Hepatocyte (in vitro differentiated cells): ENCODE measurements around the gene TMEM161B. TPM values are rescaled to one million over a fixed set of nuclear protein-coding genes. Genes with fewer than 3 reads are reported as not detected.

Experiments used
- DNase-seq: peaks from one replicate; pipeline ENCODE4 v3.0.0-alpha.2; 2016; ENCODE audit warnings: low spot score
- H2AFZ ChIP-seq: fragments of 200-600 bp; sonication (generic); 2 replicates; pipeline ENCODE4 v1.6.0; 2016; ENCODE audit warnings: antibody characterized with exemption, mild to moderate bottlenecking
- H3K27ac ChIP-seq: fragments of 200-600 bp; sonication (generic); 2 replicates; pipeline ENCODE4 v1.5.1; 2016; ENCODE audit warnings: mild to moderate bottlenecking
- H3K27me3 ChIP-seq: fragments of 200-600 bp; sonication (generic); 2 replicates; pipeline ENCODE4 v1.6.1; 2016
- H3K36me3 ChIP-seq: fragments of 200-600 bp; sonication (generic); replicated peaks from 2 replicates; pipeline ENCODE4 v1.5.1; 2016; ENCODE audit warnings: low read depth; ENCODE audit not compliant: insufficient read depth
- H3K4me1 ChIP-seq: fragments of 200-600 bp; sonication (generic); 2 replicates; pipeline ENCODE4 v1.5.1; 2016; ENCODE audit warnings: mild to moderate bottlenecking, moderate library complexity; ENCODE audit not compliant: insufficient read depth
- H3K4me2 ChIP-seq: fragments of 200-600 bp; sonication (generic); 2 replicates; pipeline ENCODE4 v1.6.0; 2016
- H3K4me3 ChIP-seq: fragments of 200-600 bp; sonication (generic); 2 replicates; pipeline ENCODE4 v1.5.1; 2016; ENCODE audit warnings: mild to moderate bottlenecking
- H3K79me2 ChIP-seq: fragments of 200-600 bp; sonication (generic); 2 replicates; pipeline ENCODE4 v1.6.0; 2017; ENCODE audit warnings: mild to moderate bottlenecking
- H3K9me2 ChIP-seq: fragments of 200-600 bp; sonication (generic); replicated peaks from 2 replicates; pipeline ENCODE4 v1.6.0; 2017; ENCODE audit warnings: mild to moderate bottlenecking; ENCODE audit not compliant: insufficient read depth
- H3K9me3 ChIP-seq: fragments of 200-600 bp; sonication (generic); 2 replicates; pipeline ENCODE4 v1.5.1; 2016; ENCODE audit warnings: low read depth, mild to moderate bottlenecking
- H4K20me1 ChIP-seq: fragments of 200-600 bp; sonication (generic); 2 replicates; pipeline ENCODE4 v1.6.0; 2016; ENCODE audit warnings: mild to moderate bottlenecking; ENCODE audit not compliant: insufficient read depth, poor library complexity, severe bottlenecking
- CTCF ChIP-seq: fragments of 200-600 bp; sonication (generic); IDR thresholded peaks from 2 replicates; pipeline ENCODE4 v1.5.1; 2016; ENCODE audit warnings: antibody characterized with exemption, mild to moderate bottlenecking; ENCODE audit not compliant: poor library complexity
- EZH2 ChIP-seq: fragments of 200-600 bp; sonication (generic); IDR thresholded peaks from 2 replicates; pipeline ENCODE4 v1.6.1; 2016; ENCODE audit warnings: antibody characterized with exemption, mild to moderate bottlenecking, borderline replicate concordance
- EZH2phosphoT487 ChIP-seq: fragments of 200-600 bp; sonication (generic); IDR thresholded peaks from one replicate; pipeline ENCODE4 v1.6.1; 2018; ENCODE audit warnings: antibody characterized with exemption, mild to moderate bottlenecking, low read depth, moderate library complexity; ENCODE audit not compliant: unreplicated experiment, severe bottlenecking
- WGBS: methylation state at CpG from one replicate; pipeline ENCODE4 v1.1.6; 2016; ENCODE audit warnings: low lambda C conversion rate; ENCODE audit errors: missing lambda C conversion rate; 5-methylcytosine and 5-hydroxymethylcytosine counted together
- polyA plus RNA-seq: library from polyadenylated mRNA; unstranded; fragments of >200 nt; fragmentation: Nextera tagmentation; extraction: Ambion mirVana; gene quantifications from 2 replicates; pipeline ENCODE4 v1.2.1, GENCODE V29; 2016
- total RNA-seq: library from RNA; depleted of rRNA; stranded (reverse); fragments of >200 nt; gene quantifications from 2 replicates; pipeline ENCODE4 v1.2.3, GENCODE V29; 2014

Gene TMEM161B
- total and polyA plus RNA-seq, 2 experiments from 2014 or later, result 13.9 to 31.7 TPM

- Histone ChIP-seq H3K9me2 (no peaks in the 10 kb centered on the region), H4K20me1 (no peaks in the 10 kb centered on the region), H2AFZ (no peak overlapping the region), H3K79me2 (no peaks in the 10 kb centered on the region), H3K4me2 (no peak overlapping the region), H3K27me3 (no peaks in the 10 kb centered on the region), H3K4me1 (no peaks in the 10 kb centered on the region), H3K9me3 (no peaks in the 10 kb centered on the region), H3K27ac (no peak overlapping the region), H3K36me3 (no peaks in the 10 kb centered on the region), H3K4me3 (no peak overlapping the region)
- no peak for TF ChIP-seq EZH2phosphoT487
- TF ChIP-seq EZH2, result no peak
- TF ChIP-seq CTCF, result no peak
- WGBS, result 90% methylated on average over 3 of the region's 3 CpGs
- no peak for DNase-seq
Measured at GRCh38 chr5:88290801-88291200, 22.2 kb upstream of the TMEM161B start.

GRCh38 chr5:88288528-88289197, 20.0 kb upstream of the TMEM161B start:
- no peak for DNase-seq
- no peaks in the 10 kb centered on the region for H3K27me3 ChIP-seq
- no peaks in the 10 kb centered on the region for H3K36me3 ChIP-seq
- H2AFZ ChIP-seq, result no peak overlapping the region
- H3K27ac ChIP-seq, result no peak overlapping the region
- no peaks in the 10 kb centered on the region for H3K79me2 ChIP-seq
- TF ChIP-seq EZH2phosphoT487 (no peak), CTCF (no peak), EZH2 (no peak)
- H3K4me1 ChIP-seq, result no peaks in the 10 kb centered on the region
- H3K4me3 ChIP-seq, result no peak overlapping the region
- H3K9me2 ChIP-seq, result no peaks in the 10 kb centered on the region
- no peaks in the 10 kb centered on the region for H3K9me3 ChIP-seq
- H4K20me1 ChIP-seq, result no peaks in the 10 kb centered on the region
- H3K4me2 ChIP-seq, result no peak overlapping the region
- WGBS, result 90% methylated on average over 5 of the region's 5 CpGs

GRCh38 chr5:88287846-88288527, 19.3 kb upstream of the TMEM161B start:
- no peak for DNase-seq
- Histone ChIP-seq H3K27me3 (no peaks in the 10 kb centered on the region), H3K4me1 (no peaks in the 10 kb centered on the region), H3K79me2 (no peaks in the 10 kb centered on the region), H3K4me3 (no peak overlapping the region), H3K9me3 (no peaks in the 10 kb centered on the region), H2AFZ (no peak overlapping the region), H3K27ac (no peak overlapping the region), H3K4me2 (no peak overlapping the region), H3K36me3 (no peaks in the 10 kb centered on the region), H3K9me2 (no peaks in the 10 kb centered on the region), H4K20me1 (no peaks in the 10 kb centered on the region)
- TF ChIP-seq CTCF (no peak), EZH2phosphoT487 (no peak), EZH2 (no peak)
- WGBS, result 94% methylated on average over 4 of the region's 4 CpGs
